ENCODE data around the gene NDUFAF7.
"Not testable (repeated sequence)": the region's sequence is repeated elsewhere in the genome, so short reads cannot be mapped to it uniquely, and the experiment has no call there.

The NDUFAF7 gene

DNA sequence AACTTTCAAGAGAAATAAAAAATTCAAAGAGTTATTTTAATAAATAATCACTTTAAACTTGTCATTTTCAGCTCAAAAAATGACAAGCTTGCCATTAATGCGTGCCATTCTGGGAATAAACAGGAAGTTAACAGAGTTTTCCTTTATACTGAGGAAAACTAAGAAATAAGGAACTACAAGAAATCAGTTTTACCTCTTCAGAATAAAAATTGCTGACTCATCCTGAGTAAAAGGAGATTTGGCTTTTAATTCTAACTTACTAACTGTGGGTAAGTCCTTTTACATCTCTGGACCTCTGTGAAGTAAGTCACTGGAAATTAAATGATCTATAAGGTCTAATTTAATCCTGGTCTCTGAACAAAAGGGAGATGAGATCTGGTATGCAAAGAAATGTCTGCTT, 16.2 kb upstream of the NDUFAF7 start:
- DNase-seq (ENCODE audit: low read depth in 2 of 2) = no peak

- DNase-seq (ENCODE audit: low read depth in 2 of 2) = no peak
These were observed 12.4 kb upstream of the NDUFAF7 start for GRCh38 chr2:37219046-37219445.

GRCh38 chr2:37223131-37223530, 8.3 kb upstream of the NDUFAF7 start:
- no peak for DNase-seq (ENCODE audit: low read depth in 2 of 2)

DNA sequence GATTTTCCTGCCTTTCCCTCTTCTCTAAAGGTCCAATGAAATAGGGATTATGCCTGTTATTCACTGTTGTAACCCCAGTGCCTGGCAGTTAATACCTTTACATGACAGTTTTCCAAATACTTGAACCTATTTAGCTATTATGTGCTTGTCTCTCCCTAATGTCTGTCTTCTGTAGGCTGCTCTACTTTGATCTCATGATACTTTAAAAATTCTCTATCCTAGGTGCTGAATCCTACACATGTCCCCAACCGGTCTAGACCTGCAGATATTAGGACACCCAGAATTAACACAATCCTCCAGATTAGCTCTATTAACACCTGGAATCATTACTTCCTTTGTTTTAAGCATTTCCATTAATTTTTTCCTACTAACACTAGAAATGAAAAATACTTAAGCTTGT, 7.4 kb upstream of the NDUFAF7 start:
- DNase-seq (ENCODE audit: low read depth in 2 of 2) = no peak

GRCh38 chr2:37225129-37225528, 6.3 kb upstream of the NDUFAF7 start:
- not testable (repeated sequence) for DNase-seq (ENCODE audit: low read depth in 2 of 2)

GRCh38 chr2:37226863-37227262, 4.6 kb upstream of the NDUFAF7 start:
- no peak for DNase-seq (ENCODE audit: low read depth in 2 of 2)

- no peak for DNase-seq (ENCODE audit: low read depth in 2 of 2)
These were observed 2.7 kb upstream of the NDUFAF7 start for GRCh38 chr2:37228788-37229187.

- no peak for DNase-seq (ENCODE audit: low read depth in 2 of 2)
These were observed 877 bp upstream of the NDUFAF7 start for GRCh38 chr2:37230581-37230980.

DNA sequence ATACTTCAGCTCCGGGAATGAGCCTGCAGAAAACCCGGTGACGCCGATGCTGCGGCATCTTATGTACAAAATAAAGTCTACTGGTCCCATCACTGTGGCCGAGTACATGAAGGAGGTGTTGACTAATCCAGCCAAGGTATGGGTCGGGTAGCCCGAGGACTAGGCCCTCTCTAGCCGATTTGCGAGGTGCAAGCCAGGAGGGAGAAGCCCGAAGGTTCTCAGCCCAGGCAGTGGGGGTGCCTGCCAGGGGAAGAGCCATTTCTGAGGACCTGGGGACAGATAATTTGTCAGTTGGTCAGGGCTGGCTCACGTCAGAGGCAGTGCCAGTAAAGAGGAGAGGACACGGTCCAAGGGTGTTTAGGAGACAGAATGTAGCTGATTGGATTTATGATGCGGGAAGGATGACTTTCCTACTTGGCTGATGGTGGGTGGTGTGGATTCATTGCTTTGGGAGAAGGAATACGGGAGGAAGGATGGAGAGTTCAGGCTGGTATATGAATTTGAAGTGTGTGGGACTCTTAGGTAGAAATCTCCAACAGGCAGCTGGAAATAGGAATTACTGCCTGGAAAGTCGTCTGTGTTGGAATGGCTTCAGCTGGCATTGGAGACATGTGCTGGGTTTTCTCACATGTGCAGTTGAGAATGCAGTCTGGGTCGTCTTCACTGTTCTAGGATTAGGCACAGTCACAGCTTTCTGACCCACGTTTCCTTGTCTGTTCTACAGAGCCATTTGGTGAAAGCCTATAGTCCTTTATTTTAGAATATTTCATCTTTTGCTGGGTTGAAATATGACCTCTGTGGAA, 874 bp downstream of the NDUFAF7 start:
- no peak for DNase-seq (ENCODE audit: low read depth in 2 of 2)

- DNase-seq (ENCODE audit: low read depth in 2 of 2) = no peak
These were observed 12.0 kb downstream of the NDUFAF7 start for GRCh38 chr2:37243435-37243834.

- DNase-seq (ENCODE audit: low read depth in 2 of 2) = no peak
These were observed 12.6 kb downstream of the NDUFAF7 start for GRCh38 chr2:37244017-37244416.

GRCh38 chr2:37244755-37245154, 13.3 kb downstream of the NDUFAF7 start:
- no peak for DNase-seq (ENCODE audit: low read depth in 2 of 2)

DNA sequence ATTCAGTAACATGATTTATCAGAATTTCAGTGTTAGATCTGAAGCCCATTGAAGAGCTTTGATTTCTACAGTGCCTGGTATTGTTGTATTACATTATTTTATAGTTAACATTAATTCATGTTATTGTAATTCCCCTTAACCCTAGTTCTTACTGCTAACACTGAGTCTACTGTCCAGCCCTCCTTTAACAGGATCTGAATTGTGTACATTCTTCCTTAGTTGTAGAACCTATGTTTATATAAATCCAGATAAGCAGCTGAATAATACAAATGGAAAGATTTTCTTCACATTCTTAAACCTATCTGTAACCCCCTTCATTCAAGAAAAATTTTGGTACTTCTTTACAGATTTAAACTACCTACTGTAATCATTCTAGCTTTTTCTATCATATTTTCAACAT, 14.7 kb downstream of the NDUFAF7 start:
- no peak for DNase-seq (ENCODE audit: low read depth in 2 of 2)

GRCh38 chr2:37250869-37251740, 19.6 kb downstream of the NDUFAF7 start:
- no peak for DNase-seq (ENCODE audit: low read depth in 2 of 2)

DNA sequence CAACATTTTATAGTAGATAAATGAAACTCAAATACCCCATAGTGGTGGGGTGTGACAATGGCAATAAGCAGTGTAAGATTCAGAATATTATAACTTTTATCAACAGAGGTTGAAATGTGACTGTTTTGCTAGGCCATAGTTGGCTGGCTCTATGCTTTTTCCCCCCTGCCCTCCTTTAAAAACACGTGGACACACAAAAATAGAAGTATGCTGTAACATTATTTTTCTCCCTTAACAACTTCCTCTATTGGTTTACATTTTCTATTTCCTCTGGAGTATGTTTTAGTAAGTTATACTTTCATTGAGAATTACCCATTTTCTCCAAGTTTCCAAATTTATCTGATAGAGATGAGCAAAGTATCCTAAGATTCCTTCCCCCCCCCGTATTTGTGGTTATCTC, 31.1 kb downstream of the NDUFAF7 start:
- DNase-seq (ENCODE audit: low read depth in 2 of 2) = no peak

DNA sequence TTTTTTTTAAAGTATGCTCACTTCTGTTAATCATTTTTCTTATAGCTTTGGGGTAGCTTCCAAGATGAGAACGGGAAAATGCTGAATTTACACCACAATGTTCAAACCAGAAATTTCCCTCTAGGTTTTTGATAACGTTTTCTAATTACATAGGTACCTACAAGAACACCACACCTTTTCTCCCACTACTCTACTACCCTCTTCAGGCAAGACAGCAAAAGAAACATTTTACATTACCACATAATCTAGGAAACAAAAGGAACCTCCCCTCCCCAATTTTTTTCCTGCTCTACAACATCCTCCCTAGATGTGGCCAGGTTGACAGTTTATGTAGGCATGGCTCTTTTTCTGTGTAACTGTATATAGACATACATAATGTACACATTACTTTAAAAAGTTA, 32.4 kb downstream of the NDUFAF7 start:
- DNase-seq (ENCODE audit: low read depth in 2 of 2) = no peak

DNA sequence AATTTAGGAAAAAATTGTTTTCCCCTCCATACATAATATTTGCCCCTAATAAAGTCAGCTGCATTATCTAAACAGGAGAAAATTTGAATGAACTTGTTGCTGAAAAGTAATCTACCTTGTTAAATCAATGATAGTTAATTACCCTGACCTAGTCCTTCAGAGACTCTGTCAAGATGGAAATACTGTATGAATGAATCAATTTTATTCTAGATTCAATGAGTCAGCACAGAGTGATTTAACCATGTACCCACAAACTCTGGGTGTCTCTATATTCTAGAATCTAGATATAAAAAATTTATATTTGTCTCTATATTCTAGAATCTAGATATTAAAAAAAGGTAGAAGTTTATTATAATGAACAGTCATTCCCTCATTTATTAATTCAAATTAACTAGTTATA, 36.2 kb downstream of the NDUFAF7 start:
- DNase-seq (ENCODE audit: low read depth in 2 of 2) = no peak

GRCh38 chr2:37268111-37268510, 36.7 kb downstream of the NDUFAF7 start:
- DNase-seq (ENCODE audit: low read depth in 2 of 2) = no peak

DNA sequence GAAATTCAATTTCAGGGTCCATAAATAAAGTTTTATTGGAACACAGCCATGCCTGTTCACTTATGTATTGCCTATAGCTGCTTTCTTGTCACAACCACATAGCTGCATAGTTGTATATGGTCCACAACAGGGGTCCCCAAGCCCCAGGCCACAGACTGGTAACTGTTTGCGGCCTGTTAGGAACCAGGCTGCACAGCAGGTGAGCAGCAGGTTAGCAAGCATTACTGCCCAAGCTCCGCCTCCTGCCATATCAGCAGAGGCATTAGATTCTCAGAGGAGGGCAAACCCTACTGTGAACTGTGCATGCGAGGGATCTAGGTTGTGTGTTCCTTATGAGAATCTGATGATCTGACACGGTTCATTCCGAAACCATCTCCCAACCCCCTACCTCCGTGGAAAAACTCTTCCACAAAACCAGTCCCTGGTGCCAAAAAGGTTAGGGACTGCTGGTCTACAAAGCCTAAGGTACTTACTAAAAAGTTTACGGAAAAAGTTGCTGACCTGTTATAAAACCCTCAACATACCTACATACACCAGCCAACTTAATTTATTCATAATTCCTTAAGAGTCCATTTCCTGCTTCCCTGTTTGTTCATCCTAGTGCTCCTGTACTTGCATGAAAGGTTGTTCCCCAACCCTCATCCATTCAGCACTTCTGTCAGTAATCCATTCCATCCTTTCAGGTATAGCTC, 40.1 kb downstream of the NDUFAF7 start:
- DNase-seq (ENCODE audit: low read depth in 2 of 2) = no peak

GRCh38 chr2:37274359-37274965, 43.0 kb downstream of the NDUFAF7 start:
- no peak for DNase-seq (ENCODE audit: low read depth in 2 of 2)

DNA sequence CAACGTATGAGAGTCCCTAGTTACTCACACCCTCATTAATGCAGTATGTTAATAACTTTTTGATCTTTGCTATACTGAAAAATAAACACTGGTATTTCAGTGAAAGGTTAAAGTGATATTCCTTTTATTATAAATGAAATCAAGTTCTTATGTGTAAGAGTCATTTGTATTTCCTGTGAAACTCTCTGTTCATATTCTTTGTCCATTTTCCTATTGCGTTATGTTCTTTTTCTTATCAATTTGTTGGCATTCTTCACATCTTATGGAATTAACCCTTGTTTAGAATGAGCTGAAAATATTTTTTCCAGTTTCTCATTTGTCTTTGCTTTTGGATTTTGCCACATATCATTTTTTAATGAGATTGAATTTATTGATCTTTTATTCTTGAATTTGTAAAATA, 44.8 kb downstream of the NDUFAF7 start:
- no peak for DNase-seq (ENCODE audit: low read depth in 2 of 2)

- DNase-seq (ENCODE audit: low read depth in 2 of 2) = no peak
These were observed 50.5 kb downstream of the NDUFAF7 start for GRCh38 chr2:37281916-37282315.

All from stimulated activated CD8-positive, alpha-beta memory T cell treated with anti-CD3 and anti-CD28 coated beads, Interleukin-2, amount 100 ng/mL, for 1 hour (primary cell).